Endothelial cell of umbilical vein (primary cell): ENCODE measurements around the gene TNFSF13. TPM values are rescaled to one million over a fixed set of nuclear protein-coding genes. Genes with fewer than 3 reads are reported as not detected.
A peak's percentile ranks its signal among the peaks of the same experiment; 100 is the strongest.

Experiments
- BruUV-seq: library from RNA; stranded (reverse); fragments of 400-500 nt; replicated peaks from 2 replicates; lab custom pipeline; 2021; lab: Mats Ljungman, UMichigan
- CTCF ChIA-PET: fragments of 300-600, 350-600 bp; sonication (Branson Sonifier 250); formaldehyde crosslinking; loops from one replicate; lab custom pipeline; 2021; ENCODE audit warnings: antibody characterized with exemption, inconsistent platforms; lab: Charles Lee
- POLR2A ChIA-PET: fragments of 300-600, 350-600 bp; sonication (Branson Sonifier 250); formaldehyde crosslinking; loops from one replicate; lab custom pipeline; 2021; ENCODE audit warnings: antibody characterized with exemption, inconsistent platforms; lab: Charles Lee
- DNase-seq: peaks from one replicate; pipeline ENCODE4 v3.0.0-alpha.2; 2011; ENCODE audit warnings: low read depth, low spot score
- FAIRE-seq: peaks from 2 replicates; lab custom pipeline; 2011; peaks lifted over from hg19 to GRCh38; lab: Jason Lieb, UNC
- H2AFZ ChIP-seq: 2 replicates; pipeline ENCODE4 v1.6.0; 2012; ENCODE audit warnings: low read depth, low read length, control low read depth, inconsistent platforms
- H3K27ac ChIP-seq: 2 replicates; pipeline ENCODE4 v1.5.1; 2011; ENCODE audit warnings: low read depth, mild to moderate bottlenecking, control low read depth, low read length, moderate library complexity; ENCODE audit not compliant: insufficient read depth
- H3K27me3 ChIP-seq, 2 experiments: 2 replicates each; pipeline versions ENCODE4 v1.6.0 to v1.6.1; 2011; ENCODE audit warnings: low read length in 2 of 2, mixed read lengths in 1 of 2; ENCODE audit not compliant: control insufficient read depth in 2 of 2, insufficient read depth in 2 of 2
- H3K36me3 ChIP-seq, 2 experiments: 2 replicates in 1 of 2; 3 replicates in 1 of 2; pipeline ENCODE4 v1.5.1; 2011; ENCODE audit warnings: low read length in 2 of 2, mild to moderate bottlenecking in 1 of 2, moderate library complexity in 1 of 2; ENCODE audit not compliant: control insufficient read depth in 2 of 2, insufficient read depth in 2 of 2; ENCODE audit errors: extremely low read depth in 1 of 2
- H3K4me1 ChIP-seq: 3 replicates; pipeline ENCODE4 v1.5.1; 2011; ENCODE audit warnings: mild to moderate bottlenecking, low read length; ENCODE audit not compliant: control insufficient read depth, insufficient read depth; ENCODE audit errors: extremely low read depth
- H3K4me2 ChIP-seq: 2 replicates; pipeline ENCODE4 v1.6.1; 2011; ENCODE audit warnings: low read length, control low read depth, mixed read lengths; ENCODE audit not compliant: insufficient read depth
- H3K4me3 ChIP-seq, 3 experiments: fragments of 200-600 bp in 1 of 3; sonication (generic), shearing (Covaris generic) in 1 of 3; replicated peaks in 1 of 3; 2 replicates each; pipeline ENCODE4 v1.5.1; 2011 to 2016; ENCODE audit warnings: control low read depth in 3 of 3, low read length in 3 of 3, mild to moderate bottlenecking in 2 of 3, inconsistent platforms in 1 of 3, low read depth in 1 of 3, moderate library complexity in 1 of 3; ENCODE audit not compliant: insufficient read depth in 1 of 3
- H3K79me2 ChIP-seq: 2 replicates; pipeline ENCODE4 v1.6.0; 2012; ENCODE audit warnings: low read length, inconsistent platforms; ENCODE audit not compliant: control insufficient read depth, insufficient read depth
- H3K9ac ChIP-seq: replicated peaks from 2 replicates; pipeline ENCODE3; 2011; ENCODE audit warnings: low read length, control low read depth; ENCODE audit not compliant: insufficient read depth; ENCODE audit errors: extremely low read depth
- H3K9me1 ChIP-seq: replicated peaks from 3 replicates; pipeline ENCODE4 v1.6.0; 2011; ENCODE audit warnings: mild to moderate bottlenecking, low read length; ENCODE audit not compliant: control insufficient read depth, insufficient read depth; ENCODE audit errors: extremely low read depth
- H3K9me3 ChIP-seq: replicated peaks from 2 replicates; pipeline ENCODE4 v1.5.1; 2012; ENCODE audit warnings: low read length, inconsistent platforms; ENCODE audit not compliant: control insufficient read depth, insufficient read depth
- H4K20me1 ChIP-seq: replicated peaks from 2 replicates; pipeline ENCODE3; 2011; ENCODE audit warnings: mild to moderate bottlenecking, low read length; ENCODE audit not compliant: control insufficient read depth, insufficient read depth; ENCODE audit errors: extremely low read depth
- CTCF ChIP-seq, 2 donors: IDR thresholded peaks; 1 replicate in 1 of 2; 2 replicates in 1 of 2; pipeline ENCODE4 v1.5.1; 2011; ENCODE audit warnings: low read length in 2 of 2, mild to moderate bottlenecking in 2 of 2, moderate library complexity in 2 of 2, control low read depth in 1 of 2, inconsistent platforms in 1 of 2, low read depth in 1 of 2; ENCODE audit not compliant: insufficient read depth in 1 of 2; ENCODE audit errors: extremely low read depth in 1 of 2
- EZH2 ChIP-seq: IDR thresholded peaks from 2 replicates; pipeline ENCODE4 v1.6.1; 2012; ENCODE audit warnings: borderline replicate concordance, low read depth, mild to moderate bottlenecking, moderate library complexity, low read length, inconsistent platforms; ENCODE audit not compliant: severe bottlenecking
- FOS ChIP-seq: IDR thresholded peaks from 2 replicates; pipeline ENCODE4 v1.6.1; 2011; ENCODE audit warnings: mild to moderate bottlenecking, low read length, moderate library complexity, borderline replicate concordance; ENCODE audit not compliant: insufficient read depth
- GATA2 ChIP-seq: IDR thresholded peaks from 2 replicates; pipeline ENCODE4 v1.7.0; 2011; ENCODE audit warnings: low read depth, mild to moderate bottlenecking, moderate library complexity, mixed read lengths, low read length; ENCODE audit not compliant: insufficient read length, insufficient read depth
- JUN ChIP-seq: IDR thresholded peaks from 2 replicates; pipeline ENCODE4 v1.6.1; 2011; ENCODE audit warnings: borderline replicate concordance, low read depth; ENCODE audit not compliant: insufficient read length, insufficient read depth
- MAX ChIP-seq: IDR thresholded peaks from 2 replicates; pipeline ENCODE4 v1.6.1; 2011; ENCODE audit not compliant: insufficient read depth, insufficient read length
- MYC ChIP-seq: IDR thresholded peaks from one replicate; pipeline ENCODE4 v1.6.1; 2011; ENCODE audit warnings: mild to moderate bottlenecking, low read depth, low read length
- POLR2A ChIP-seq: IDR thresholded peaks from 2 replicates; pipeline ENCODE4 v1.6.1; 2012; ENCODE audit warnings: low read depth, mild to moderate bottlenecking, control low read depth, low read length
- POLR2AphosphoS5 ChIP-seq: IDR thresholded peaks from 2 replicates; pipeline ENCODE4 v1.6.1; 2012; ENCODE audit warnings: low read depth, mild to moderate bottlenecking, control low read depth, low read length, moderate library complexity; ENCODE audit not compliant: insufficient read depth
- dilution Hi-C: fragments of 300-500 bp; cut with MboI; formaldehyde crosslinking; loops from one replicate; pipeline ENCODE4 v1.15.0; 2019; ENCODE audit warnings: low sequenced_read_pairs; ENCODE audit not compliant: extremely low pct_ligation_motif_present
- intact Hi-C: fragments of 100-400 bp; cut with micrococcal nuclease; formaldehyde crosslinking; loops from one replicate; pipeline ENCODE4 v1.10.0; 2022
- polyA plus RNA-seq, 4 experiments: library from polyadenylated mRNA; depleted of rRNA in 3 of 4; stranded (reverse) in 3 of 4; unstranded in 1 of 4; fragments of >200 nt; gene quantifications; 2 replicates each; pipeline versions ENCODE4 v1.2.1 to v1.2.3, GENCODE V29; 2011 to 2012; ENCODE audit warnings: missing spikeins in 1 of 4
- total RNA-seq: library from RNA; stranded (reverse); gene quantifications from 2 replicates; pipeline ENCODE4 v1.2.3, GENCODE V29; 2021

Gene TNFSF13
- total and polyA plus RNA-seq, 2 donors (not counting 3 experiments of a cell fraction or from before 2014, with no cell fraction given): 3.6 to 5.4 TPM

- no peaks in the 10 kb centered on the region for H3K79me2 ChIP-seq
- H3K4me1 ChIP-seq: peaks cover 10% of the 10 kb centered on the region
- H3K4me2 ChIP-seq: no peak overlapping the region
- TF ChIP-seq MAX: no peak
- TF ChIP-seq POLR2AphosphoS5: no peak
- TF ChIP-seq CTCF (IDR thresholded peaks at IDR 0.05; ENCODE audit: extremely low read depth in 1 of 2, insufficient read depth in 1 of 2, low read depth in 1 of 2, low read length in 2 of 2): no peak
- no peak for TF ChIP-seq POLR2A
- no peak for TF ChIP-seq JUN
- TF ChIP-seq EZH2: no peak
- TF ChIP-seq GATA2: no peak
- no peak for TF ChIP-seq FOS
- no peak for TF ChIP-seq MYC
- H3K4me3 ChIP-seq: no peak overlapping the region
- H4K20me1 ChIP-seq: no peaks in the 10 kb centered on the region
- no peak overlapping the region for H2AFZ ChIP-seq
- intact Hi-C loops (no loop called here), dilution Hi-C loops (no loop called here)
- DNase-seq (no peak), FAIRE-seq (no peak)
- H3K27ac ChIP-seq: no peak overlapping the region
- ChIA-PET POLR2A (no interaction called here), CTCF (no interaction called here)
- H3K27me3 ChIP-seq: no peaks in the 10 kb centered on the region
- no peak overlapping the region for H3K9ac ChIP-seq
- TSS peak; percentile 37 for BruUV-seq
- no peaks in the 10 kb centered on the region for H3K9me1 ChIP-seq
- peaks cover 19 to 55% of the 10 kb centered on the region in 2 experiments for H3K36me3 ChIP-seq
- H3K9me3 ChIP-seq: no peaks in the 10 kb centered on the region
Observed at GRCh38 chr17:7591596-7591995, 33.0 kb downstream of the TNFSF13 start.
